Gastroesophageal sphincter (tissue), 3 donors: ENCODE data around the gene IFT81.
A peak's percentile ranks its signal among the peaks of the same experiment; 100 is the strongest.

Experiments used
- CTCF ChIP-seq, 4 experiments: fragments of 200-600 bp in 2 of 4; fragments of 450-650 bp in 2 of 4; sonication (generic) in 1 of 4; IDR thresholded peaks; one replicate each; pipeline ENCODE4 v1.5.1; 2017 to 2019; ENCODE audit warnings: antibody characterized with exemption in 4 of 4, mild to moderate bottlenecking in 2 of 4, moderate library complexity in 2 of 4
- POLR2A ChIP-seq, 2 donors: fragments of 450-650 bp; IDR thresholded peaks; one replicate each; pipeline ENCODE4 v1.6.1; 2017; ENCODE audit warnings: antibody characterized with exemption in 2 of 2, mild to moderate bottlenecking in 2 of 2, moderate library complexity in 1 of 2
- POLR2AphosphoS5 ChIP-seq: sonication (generic); formaldehyde crosslinking; IDR thresholded peaks from one replicate; pipeline ENCODE4 v1.6.1; 2017; ENCODE audit warnings: antibody characterized with exemption

DNA sequence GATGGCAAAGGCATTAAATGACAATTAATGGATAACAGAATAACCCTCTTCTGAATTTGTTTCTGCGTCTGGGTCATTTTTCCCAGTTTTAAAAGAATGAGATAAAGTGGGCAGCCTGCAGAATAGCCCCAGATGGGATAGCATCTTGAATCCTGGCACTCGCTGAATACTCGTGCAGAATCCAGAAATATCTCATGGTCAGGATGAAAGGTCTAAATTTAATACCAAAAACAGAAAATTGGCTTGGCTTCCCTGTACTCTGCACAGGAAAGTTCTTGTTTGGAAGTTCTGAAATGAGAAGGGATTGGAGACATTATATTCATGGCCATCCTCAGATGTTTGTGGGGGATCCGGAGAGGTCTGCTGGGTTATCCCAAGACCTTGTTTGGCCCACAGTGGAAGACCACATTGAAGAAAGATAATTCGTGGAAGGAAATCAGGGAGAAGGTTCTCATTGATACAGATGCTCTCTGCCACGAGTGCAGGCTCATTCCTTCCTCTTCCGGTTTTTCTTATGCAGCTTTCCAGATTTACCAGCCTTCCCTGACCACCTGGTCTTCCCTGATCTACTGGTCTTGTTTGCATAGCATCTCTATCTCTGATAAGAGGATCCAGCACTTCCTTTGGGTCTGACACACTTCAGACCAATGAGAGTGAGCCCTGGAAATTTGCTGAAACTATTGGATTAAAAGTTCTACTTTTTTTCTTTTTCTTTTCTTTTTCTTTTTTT lies 6.0 kb upstream of the IFT81 start:
- TF ChIP-seq POLR2AphosphoS5 (peak; percentile 8), CTCF (IDR thresholded peaks at IDR 0.05) (no peak), POLR2A (IDR thresholded peaks at IDR 0.05) (no peak)
